Adipose tissue (tissue), 3 donors: ENCODE data around the gene ADGRG7. TPM values are rescaled to one million over a fixed set of nuclear protein-coding genes. Genes with fewer than 3 reads are reported as not detected.
"Not testable (repeated sequence)": the region's sequence is repeated elsewhere in the genome, so short reads cannot be mapped to it uniquely, and the experiment has no call there.

ENCODE experiments used
- H3K27ac ChIP-seq: one replicate; pipeline ENCODE4 v1.5.1; 2013; ENCODE audit warnings: low read depth, low read length
- WGBS, 3 donors: extraction: QIAGEN DNeasy Blood & Tissue Kit; methylation state at CpG; one replicate each; pipeline ENCODE4 v1.1.7; 2013; 5-methylcytosine and 5-hydroxymethylcytosine counted together
- polyA plus RNA-seq, 3 donors: library from polyadenylated mRNA; stranded (reverse); fragments of 200-250 nt; gene quantifications; one replicate each; pipeline ENCODE4 v1.2.3, GENCODE V29; 2013
- donor health status: healthy with polysubstance abuse.
- donor health status: Bipolar disorder and iron deficiency.
- donor health status: healthy.

ADGRG7 gene
- polyA plus RNA-seq, 3 donors = not detected

GRCh38 chr3:100635273-100635701, 25.9 kb downstream of the ADGRG7 start:
- H3K27ac ChIP-seq = no peak overlapping the region
- 28 to 70% (median 63%) methylated on average over 3 of the region's 3 CpGs for WGBS, 3 donors

- H3K27ac ChIP-seq = no peak overlapping the region
- WGBS, 3 donors = 56 to 67% (median 65%) methylated on average over 1 of the region's 1 CpG
Measured at GRCh38 chr3:100637197-100637631, 27.8 kb downstream of the ADGRG7 start.

GRCh38 chr3:100640633-100641032, 31.2 kb downstream of the ADGRG7 start:
- no peak overlapping the region for H3K27ac ChIP-seq
- 95 to 97% (median 96%) methylated on average over 5 of the region's 5 CpGs for WGBS, 3 donors

GRCh38 chr3:100641471-100642032, 32.2 kb downstream of the ADGRG7 start:
- whole genome bisulfite sequencing, 3 donors = 30 to 35% (median 31%) methylated on average over 3 of the region's 3 CpGs

GRCh38 chr3:100645913-100646312, 36.5 kb downstream of the ADGRG7 start:
- 66 to 92% (median 87%) methylated on average over 3 of the region's 3 CpGs for WGBS, 3 donors
- H3K27ac ChIP-seq = no peak overlapping the region

More at GRCh38 chr3:100641471-100642032, 32.2 kb downstream of the ADGRG7 start:
- no peak overlapping the region for H3K27ac ChIP-seq

- H3K27ac ChIP-seq = no peak overlapping the region
- 66 to 87% (median 86%) methylated on average over 3 of the region's 3 CpGs for WGBS, 3 donors
Measured at GRCh38 chr3:100647171-100647570, 37.8 kb downstream of the ADGRG7 start.

- whole genome bisulfite sequencing, 3 donors = 70 to 91% (median 82%) methylated on average over 1 of the region's 1 CpG
- no peak overlapping the region for H3K27ac ChIP-seq
Measured at GRCh38 chr3:100647657-100648056, 38.3 kb downstream of the ADGRG7 start.

GRCh38 chr3:100650651-100651619, 41.5 kb downstream of the ADGRG7 start:
- 20 to 33% (median 24%) methylated on average over 4 of the region's 4 CpGs for WGBS, 3 donors
- H3K27ac ChIP-seq = no peak overlapping the region

- H3K27ac ChIP-seq = no peak overlapping the region
- WGBS, 3 donors = 85 to 88% (median 87%) methylated on average over 13 of the region's 13 CpGs
Measured at GRCh38 chr3:100653604-100654294, 44.3 kb downstream of the ADGRG7 start.

GRCh38 chr3:100656945-100657344, 47.5 kb downstream of the ADGRG7 start:
- WGBS, 3 donors = 59 to 67% (median 62%) methylated on average over 2 of the region's 2 CpGs
- H3K27ac ChIP-seq = no peak overlapping the region

- not testable (repeated sequence) for H3K27ac ChIP-seq
Measured at GRCh38 chr3:100661294-100661693, 51.9 kb downstream of the ADGRG7 start.

- H3K27ac ChIP-seq = no peak overlapping the region
- 53 to 67% (median 63%) methylated on average over 2 of the region's 2 CpGs for WGBS, 3 donors
Measured at GRCh38 chr3:100662113-100662823, 52.9 kb downstream of the ADGRG7 start.

GRCh38 chr3:100665230-100665629, 55.8 kb downstream of the ADGRG7 start:
- WGBS, 3 donors = 43 to 55% (median 46%) methylated on average over 7 of the region's 7 CpGs
- no peak overlapping the region for H3K27ac ChIP-seq

- WGBS, 3 donors = 46 to 59% (median 52%) methylated on average over 5 of the region's 6 CpGs
- not testable (repeated sequence) for H3K27ac ChIP-seq
Measured at GRCh38 chr3:100666699-100667098, 57.3 kb downstream of the ADGRG7 start.

GRCh38 chr3:100667316-100667715, 57.9 kb downstream of the ADGRG7 start:
- not testable (repeated sequence) for H3K27ac ChIP-seq
- 35 to 74% (median 69%) methylated on average over 1 of the region's 1 CpG for WGBS, 3 donors

GRCh38 chr3:100670995-100671394, 61.6 kb downstream of the ADGRG7 start:
- 88 to 96% (median 96%) methylated on average over 2 of the region's 2 CpGs for WGBS, 3 donors
- not testable (repeated sequence) for H3K27ac ChIP-seq

- WGBS, 3 donors = 92 to 94% (median 93%) methylated on average over 1 of the region's 1 CpG
Measured at GRCh38 chr3:100681496-100681895, 72.1 kb downstream of the ADGRG7 start.

GRCh38 chr3:100682056-100682853, 72.9 kb downstream of the ADGRG7 start:
- H3K27ac ChIP-seq = no peak overlapping the region
- 71 to 77% (median 77%) methylated on average over 41 of the region's 41 CpGs for WGBS, 3 donors

More at GRCh38 chr3:100681496-100681895, 72.1 kb downstream of the ADGRG7 start:
- no peak overlapping the region for H3K27ac ChIP-seq
